Endothelial cell of umbilical vein (primary cell): ENCODE data around the gene YARS1.

Source experiments
- EZH2 ChIP-seq: IDR thresholded peaks from 2 replicates; pipeline ENCODE4 v1.6.1; 2012; ENCODE audit warnings: borderline replicate concordance, low read depth, mild to moderate bottlenecking, moderate library complexity, low read length, inconsistent platforms; ENCODE audit not compliant: severe bottlenecking
- FOS ChIP-seq: IDR thresholded peaks from 2 replicates; pipeline ENCODE4 v1.6.1; 2011; ENCODE audit warnings: mild to moderate bottlenecking, low read length, moderate library complexity, borderline replicate concordance; ENCODE audit not compliant: insufficient read depth
- JUN ChIP-seq: IDR thresholded peaks from 2 replicates; pipeline ENCODE4 v1.6.1; 2011; ENCODE audit warnings: borderline replicate concordance, low read depth; ENCODE audit not compliant: insufficient read length, insufficient read depth
- MYC ChIP-seq: IDR thresholded peaks from one replicate; pipeline ENCODE4 v1.6.1; 2011; ENCODE audit warnings: mild to moderate bottlenecking, low read depth, low read length
- POLR2A ChIP-seq: IDR thresholded peaks from 2 replicates; pipeline ENCODE4 v1.6.1; 2012; ENCODE audit warnings: low read depth, mild to moderate bottlenecking, control low read depth, low read length
- POLR2AphosphoS5 ChIP-seq: IDR thresholded peaks from 2 replicates; pipeline ENCODE4 v1.6.1; 2012; ENCODE audit warnings: low read depth, mild to moderate bottlenecking, control low read depth, low read length, moderate library complexity; ENCODE audit not compliant: insufficient read depth
- TF ChIP-seq, protein P1 (sequence below), 2 donors: IDR thresholded peaks; 1 replicate in 1 of 2; 2 replicates in 1 of 2; pipeline ENCODE4 v1.5.1; 2011; ENCODE audit warnings: low read length in 2 of 2, mild to moderate bottlenecking in 2 of 2, moderate library complexity in 2 of 2, control low read depth in 1 of 2, inconsistent platforms in 1 of 2, low read depth in 1 of 2; ENCODE audit not compliant: insufficient read depth in 1 of 2; ENCODE audit errors: extremely low read depth in 1 of 2
- TF ChIP-seq, protein P2 (sequence below): IDR thresholded peaks from 2 replicates; pipeline ENCODE4 v1.6.1; 2011; ENCODE audit not compliant: insufficient read depth, insufficient read length

DNA sequence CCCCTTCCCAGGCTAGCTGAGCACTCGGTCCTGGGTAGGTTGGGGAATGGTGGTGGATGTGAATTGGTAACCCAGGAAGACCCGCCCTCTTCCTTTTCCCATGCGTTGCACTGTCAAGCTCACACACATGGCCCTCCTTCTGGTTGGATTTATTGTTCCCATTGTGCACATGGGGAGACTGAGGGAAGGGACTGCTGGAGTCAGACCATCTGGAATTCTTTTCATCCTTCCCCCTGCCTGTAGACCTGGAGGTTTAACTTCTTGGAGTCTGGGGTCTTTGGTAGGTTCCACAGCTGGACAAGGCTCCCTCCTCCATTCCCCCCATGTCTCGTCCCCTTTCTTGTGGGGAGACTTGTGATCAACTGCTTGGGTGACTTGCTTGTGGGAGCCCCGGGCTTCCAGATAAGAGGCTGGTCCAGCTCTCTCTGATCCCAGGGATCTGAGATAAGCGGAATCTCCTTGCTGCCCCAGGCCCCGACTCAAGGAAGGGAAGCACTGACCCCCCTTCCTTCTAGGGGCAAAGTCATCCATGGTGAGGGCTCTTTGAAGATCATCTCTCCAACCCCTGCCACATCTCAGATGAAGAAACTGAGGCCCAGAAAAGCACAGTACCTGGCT, 58.9 kb downstream of the YARS1 start:
- TF ChIP-seq, protein P1, sequence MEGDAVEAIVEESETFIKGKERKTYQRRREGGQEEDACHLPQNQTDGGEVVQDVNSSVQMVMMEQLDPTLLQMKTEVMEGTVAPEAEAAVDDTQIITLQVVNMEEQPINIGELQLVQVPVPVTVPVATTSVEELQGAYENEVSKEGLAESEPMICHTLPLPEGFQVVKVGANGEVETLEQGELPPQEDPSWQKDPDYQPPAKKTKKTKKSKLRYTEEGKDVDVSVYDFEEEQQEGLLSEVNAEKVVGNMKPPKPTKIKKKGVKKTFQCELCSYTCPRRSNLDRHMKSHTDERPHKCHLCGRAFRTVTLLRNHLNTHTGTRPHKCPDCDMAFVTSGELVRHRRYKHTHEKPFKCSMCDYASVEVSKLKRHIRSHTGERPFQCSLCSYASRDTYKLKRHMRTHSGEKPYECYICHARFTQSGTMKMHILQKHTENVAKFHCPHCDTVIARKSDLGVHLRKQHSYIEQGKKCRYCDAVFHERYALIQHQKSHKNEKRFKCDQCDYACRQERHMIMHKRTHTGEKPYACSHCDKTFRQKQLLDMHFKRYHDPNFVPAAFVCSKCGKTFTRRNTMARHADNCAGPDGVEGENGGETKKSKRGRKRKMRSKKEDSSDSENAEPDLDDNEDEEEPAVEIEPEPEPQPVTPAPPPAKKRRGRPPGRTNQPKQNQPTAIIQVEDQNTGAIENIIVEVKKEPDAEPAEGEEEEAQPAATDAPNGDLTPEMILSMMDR (IDR thresholded peaks at IDR 0.05; ENCODE audit: extremely low read depth in 1 of 2, insufficient read depth in 1 of 2, low read depth in 1 of 2, low read length in 2 of 2): no peak
- TF ChIP-seq POLR2A: no peak
- TF ChIP-seq, protein P2, sequence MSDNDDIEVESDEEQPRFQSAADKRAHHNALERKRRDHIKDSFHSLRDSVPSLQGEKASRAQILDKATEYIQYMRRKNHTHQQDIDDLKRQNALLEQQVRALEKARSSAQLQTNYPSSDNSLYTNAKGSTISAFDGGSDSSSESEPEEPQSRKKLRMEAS: no peak
- no peak for TF ChIP-seq EZH2
- no peak for TF ChIP-seq FOS
- TF ChIP-seq MYC: no peak
- no peak for TF ChIP-seq POLR2AphosphoS5
- no peak for TF ChIP-seq JUN
